OCI-LY1 (cell line): ENCODE measurements around the gene FLACC1.

Experiments
- EZH2 ChIP-seq: fragments of 200-600 bp; sonication (generic), shearing (Covaris generic); IDR thresholded peaks from 2 replicates; pipeline ENCODE4 v1.8.0; 2017; ENCODE audit warnings: borderline replicate concordance, mixed run types, mild to moderate bottlenecking, antibody characterized with exemption, low read length, moderate library complexity, mixed read lengths
- TF ChIP-seq, protein P1 (sequence below): fragments of 200-600 bp; sonication (generic), shearing (Covaris generic); IDR thresholded peaks from 2 replicates; pipeline ENCODE4 v1.5.1; 2017; ENCODE audit warnings: mild to moderate bottlenecking, antibody characterized with exemption, low read length, moderate library complexity, mixed read lengths

DNA sequence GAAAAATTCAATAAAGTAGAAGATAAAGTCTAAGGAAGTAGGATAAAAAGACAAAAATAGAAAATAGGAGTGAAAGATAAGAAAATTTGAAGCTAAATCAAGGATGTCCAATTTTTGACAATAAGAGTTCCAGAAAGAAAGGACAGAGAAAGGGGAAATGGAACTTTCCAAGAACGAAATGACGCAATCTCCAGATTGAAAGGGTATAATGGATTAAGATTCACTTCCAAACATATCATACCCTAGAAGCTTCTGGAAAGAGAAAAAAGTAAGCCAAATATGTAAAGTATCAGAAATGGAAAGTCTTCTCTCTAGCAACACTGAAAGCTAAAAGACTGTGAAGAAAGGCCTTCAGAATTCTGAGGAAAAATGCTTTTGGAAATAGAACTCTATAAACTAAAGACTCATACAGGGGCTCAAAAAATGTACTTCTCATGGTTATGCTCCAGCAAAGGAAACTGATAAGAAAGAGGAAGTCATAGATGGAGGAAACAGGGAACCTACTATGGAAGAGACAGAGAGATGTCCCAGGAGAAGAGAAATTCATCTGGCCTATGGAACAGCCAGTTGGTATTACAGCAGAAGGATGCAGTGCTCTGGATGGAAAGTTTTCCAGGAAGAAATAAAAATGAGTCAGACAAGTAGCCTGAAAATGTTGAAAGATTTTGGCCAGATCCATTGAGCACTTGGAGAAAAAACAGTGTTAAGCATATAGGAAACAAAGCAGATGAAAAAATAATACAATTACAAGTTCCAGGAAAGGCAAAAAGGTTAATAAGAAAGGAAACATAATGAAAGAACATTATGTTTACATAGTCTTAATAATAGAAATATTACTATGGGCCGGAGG is 76.7 kb downstream of the FLACC1 start:
- TF ChIP-seq, protein P1, sequence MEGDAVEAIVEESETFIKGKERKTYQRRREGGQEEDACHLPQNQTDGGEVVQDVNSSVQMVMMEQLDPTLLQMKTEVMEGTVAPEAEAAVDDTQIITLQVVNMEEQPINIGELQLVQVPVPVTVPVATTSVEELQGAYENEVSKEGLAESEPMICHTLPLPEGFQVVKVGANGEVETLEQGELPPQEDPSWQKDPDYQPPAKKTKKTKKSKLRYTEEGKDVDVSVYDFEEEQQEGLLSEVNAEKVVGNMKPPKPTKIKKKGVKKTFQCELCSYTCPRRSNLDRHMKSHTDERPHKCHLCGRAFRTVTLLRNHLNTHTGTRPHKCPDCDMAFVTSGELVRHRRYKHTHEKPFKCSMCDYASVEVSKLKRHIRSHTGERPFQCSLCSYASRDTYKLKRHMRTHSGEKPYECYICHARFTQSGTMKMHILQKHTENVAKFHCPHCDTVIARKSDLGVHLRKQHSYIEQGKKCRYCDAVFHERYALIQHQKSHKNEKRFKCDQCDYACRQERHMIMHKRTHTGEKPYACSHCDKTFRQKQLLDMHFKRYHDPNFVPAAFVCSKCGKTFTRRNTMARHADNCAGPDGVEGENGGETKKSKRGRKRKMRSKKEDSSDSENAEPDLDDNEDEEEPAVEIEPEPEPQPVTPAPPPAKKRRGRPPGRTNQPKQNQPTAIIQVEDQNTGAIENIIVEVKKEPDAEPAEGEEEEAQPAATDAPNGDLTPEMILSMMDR = no peak
- no peak for TF ChIP-seq EZH2
